Endothelial cell of umbilical vein (primary cell): ENCODE data around the gene MUTYH.

ENCODE experiments used
- EZH2 ChIP-seq: IDR thresholded peaks from 2 replicates; pipeline ENCODE4 v1.6.1; 2012; ENCODE audit warnings: borderline replicate concordance, low read depth, mild to moderate bottlenecking, moderate library complexity, low read length, inconsistent platforms; ENCODE audit not compliant: severe bottlenecking
- FOS ChIP-seq: IDR thresholded peaks from 2 replicates; pipeline ENCODE4 v1.6.1; 2011; ENCODE audit warnings: mild to moderate bottlenecking, low read length, moderate library complexity, borderline replicate concordance; ENCODE audit not compliant: insufficient read depth
- JUN ChIP-seq: IDR thresholded peaks from 2 replicates; pipeline ENCODE4 v1.6.1; 2011; ENCODE audit warnings: borderline replicate concordance, low read depth; ENCODE audit not compliant: insufficient read length, insufficient read depth
- MYC ChIP-seq: IDR thresholded peaks from one replicate; pipeline ENCODE4 v1.6.1; 2011; ENCODE audit warnings: mild to moderate bottlenecking, low read depth, low read length
- POLR2A ChIP-seq: IDR thresholded peaks from 2 replicates; pipeline ENCODE4 v1.6.1; 2012; ENCODE audit warnings: low read depth, mild to moderate bottlenecking, control low read depth, low read length
- POLR2AphosphoS5 ChIP-seq: IDR thresholded peaks from 2 replicates; pipeline ENCODE4 v1.6.1; 2012; ENCODE audit warnings: low read depth, mild to moderate bottlenecking, control low read depth, low read length, moderate library complexity; ENCODE audit not compliant: insufficient read depth
- TF ChIP-seq, protein P1 (sequence below), 2 donors: IDR thresholded peaks; 1 replicate in 1 of 2; 2 replicates in 1 of 2; pipeline ENCODE4 v1.5.1; 2011; ENCODE audit warnings: low read length in 2 of 2, mild to moderate bottlenecking in 2 of 2, moderate library complexity in 2 of 2, control low read depth in 1 of 2, inconsistent platforms in 1 of 2, low read depth in 1 of 2; ENCODE audit not compliant: insufficient read depth in 1 of 2; ENCODE audit errors: extremely low read depth in 1 of 2
- TF ChIP-seq, protein P2 (sequence below): IDR thresholded peaks from 2 replicates; pipeline ENCODE4 v1.6.1; 2011; ENCODE audit not compliant: insufficient read depth, insufficient read length

DNA sequence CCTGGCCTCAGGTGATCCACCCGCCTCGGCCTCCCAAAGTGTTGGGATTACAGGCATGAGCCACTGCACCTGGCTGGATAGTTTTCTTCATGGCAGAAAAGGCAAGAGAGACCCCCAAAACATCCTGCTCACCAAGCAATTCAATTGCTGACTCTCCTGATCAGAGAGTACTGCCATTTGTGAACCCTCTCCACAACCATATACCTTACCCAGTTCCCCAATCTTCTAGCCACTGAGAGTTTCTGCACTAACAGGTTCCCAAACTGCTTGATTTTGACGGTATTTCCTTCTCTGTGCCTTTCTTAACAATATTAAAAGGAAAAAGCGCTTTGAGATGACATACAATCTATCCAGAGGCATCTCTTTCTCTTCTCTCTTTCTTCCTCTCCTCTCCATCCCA, 39.9 kb upstream of the MUTYH start:
- no peak for TF ChIP-seq POLR2AphosphoS5
- TF ChIP-seq, protein P1, sequence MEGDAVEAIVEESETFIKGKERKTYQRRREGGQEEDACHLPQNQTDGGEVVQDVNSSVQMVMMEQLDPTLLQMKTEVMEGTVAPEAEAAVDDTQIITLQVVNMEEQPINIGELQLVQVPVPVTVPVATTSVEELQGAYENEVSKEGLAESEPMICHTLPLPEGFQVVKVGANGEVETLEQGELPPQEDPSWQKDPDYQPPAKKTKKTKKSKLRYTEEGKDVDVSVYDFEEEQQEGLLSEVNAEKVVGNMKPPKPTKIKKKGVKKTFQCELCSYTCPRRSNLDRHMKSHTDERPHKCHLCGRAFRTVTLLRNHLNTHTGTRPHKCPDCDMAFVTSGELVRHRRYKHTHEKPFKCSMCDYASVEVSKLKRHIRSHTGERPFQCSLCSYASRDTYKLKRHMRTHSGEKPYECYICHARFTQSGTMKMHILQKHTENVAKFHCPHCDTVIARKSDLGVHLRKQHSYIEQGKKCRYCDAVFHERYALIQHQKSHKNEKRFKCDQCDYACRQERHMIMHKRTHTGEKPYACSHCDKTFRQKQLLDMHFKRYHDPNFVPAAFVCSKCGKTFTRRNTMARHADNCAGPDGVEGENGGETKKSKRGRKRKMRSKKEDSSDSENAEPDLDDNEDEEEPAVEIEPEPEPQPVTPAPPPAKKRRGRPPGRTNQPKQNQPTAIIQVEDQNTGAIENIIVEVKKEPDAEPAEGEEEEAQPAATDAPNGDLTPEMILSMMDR (IDR thresholded peaks at IDR 0.05; ENCODE audit: extremely low read depth in 1 of 2, insufficient read depth in 1 of 2, low read depth in 1 of 2, low read length in 2 of 2), result no peak
- no peak for TF ChIP-seq POLR2A
- TF ChIP-seq EZH2, result no peak
- no peak for TF ChIP-seq MYC
- TF ChIP-seq, protein P2, sequence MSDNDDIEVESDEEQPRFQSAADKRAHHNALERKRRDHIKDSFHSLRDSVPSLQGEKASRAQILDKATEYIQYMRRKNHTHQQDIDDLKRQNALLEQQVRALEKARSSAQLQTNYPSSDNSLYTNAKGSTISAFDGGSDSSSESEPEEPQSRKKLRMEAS, result no peak
- TF ChIP-seq FOS, result no peak
- TF ChIP-seq JUN, result no peak
